ENCODE results near the gene IGSF21.

Gene IGSF21

GRCh38 chr1:18120638-18121037 lies 13.0 kb downstream of the IGSF21 start:
- DNase-seq: no peak

GRCh38 chr1:18121072-18121820 lies 13.6 kb downstream of the IGSF21 start:
- DNase-seq: no peak

- DNase-seq: no peak
Observed at GRCh38 chr1:18123467-18123992, 15.9 kb downstream of the IGSF21 start.

- no peak for DNase-seq
Observed at GRCh38 chr1:18124977-18125376, 17.4 kb downstream of the IGSF21 start.

- DNase-seq: no peak
Observed at GRCh38 chr1:18126616-18127015, 19.0 kb downstream of the IGSF21 start.

GRCh38 chr1:18128298-18128697 lies 20.7 kb downstream of the IGSF21 start:
- DNase-seq: no peak

- DNase-seq: no peak
Observed at GRCh38 chr1:18130356-18130755, 22.8 kb downstream of the IGSF21 start.

- DNase-seq: no peak
Observed at GRCh38 chr1:18132022-18132710, 24.6 kb downstream of the IGSF21 start.

- DNase-seq: no peak
Observed at GRCh38 chr1:18132711-18133541, 25.3 kb downstream of the IGSF21 start.

GRCh38 chr1:18134324-18135046 lies 26.9 kb downstream of the IGSF21 start:
- no peak for DNase-seq

- DNase-seq: no peak
Observed at GRCh38 chr1:18137759-18138345, 30.3 kb downstream of the IGSF21 start.

GRCh38 chr1:18139198-18139981 lies 31.8 kb downstream of the IGSF21 start:
- no peak for DNase-seq

- DNase-seq: no peak
Observed at GRCh38 chr1:18140411-18140810, 32.8 kb downstream of the IGSF21 start.

- DNase-seq: no peak
Observed at GRCh38 chr1:18141661-18142060, 34.1 kb downstream of the IGSF21 start.

- DNase-seq: no peak
Observed at GRCh38 chr1:18142471-18142870, 34.9 kb downstream of the IGSF21 start.

- no peak for DNase-seq
Observed at GRCh38 chr1:18142969-18143368, 35.4 kb downstream of the IGSF21 start.

- no peak for DNase-seq
Observed at GRCh38 chr1:18144062-18144461, 36.5 kb downstream of the IGSF21 start.

GRCh38 chr1:18144916-18145647 lies 37.5 kb downstream of the IGSF21 start:
- DNase-seq: no peak

GRCh38 chr1:18145851-18146618 lies 38.4 kb downstream of the IGSF21 start:
- no peak for DNase-seq

- no peak for DNase-seq
Observed at GRCh38 chr1:18146886-18147285, 39.3 kb downstream of the IGSF21 start.
